ENCODE data around the gene TENM4.

- TF ChIP-seq HDGF (IDR thresholded peaks at IDR 0.05; ENCODE audit: borderline replicate concordance) (no peak), BHLHE40 (IDR thresholded peaks at IDR 0.05; ENCODE audit: borderline replicate concordance) (no peak), L3MBTL2 (conservative IDR thresholded peaks at IDR 0.05) (no peak)
These were observed 199.5 kb downstream of the TENM4 start for GRCh38 chr11:79241205-79241851.

Data from HEK293T (cell line).